ENCODE data around the gene IRF3.

Gene IRF3

GRCh38 chr19:49665351-49666119 is at the start of gene IRF3, which contains the start of gene BCL2L12:
TSS of gene IRF3 (minus strand) at chr19:49665857. CDS start at chr19:49664838, 1,019 bp downstream.
TSS of gene BCL2L12 (plus strand) at chr19:49665933. CDS start at chr19:49666693, 760 bp downstream.
- peak; percentile 98 to 99 for DNase-seq

GRCh38 chr19:49713236-49713845 is 47.7 kb upstream of the IRF3 start:
- no peak for DNase-seq

- DNase-seq, result no peak
Observed at GRCh38 chr19:49712397-49712859, 46.8 kb upstream of the IRF3 start.

- DNase-seq, result no peak
Observed at GRCh38 chr19:49710372-49710951, 44.8 kb upstream of the IRF3 start.

GRCh38 chr19:49705919-49706318 is 40.3 kb upstream of the IRF3 start:
- no peak for DNase-seq

GRCh38 chr19:49704888-49705642 is 39.4 kb upstream of the IRF3 start:
- DNase-seq, result no peak

GRCh38 chr19:49701271-49701786 is 35.7 kb upstream of the IRF3 start:
- DNase-seq, result no peak

GRCh38 chr19:49700563-49700962 is 34.9 kb upstream of the IRF3 start:
- no peak for DNase-seq

GRCh38 chr19:49699364-49699763 is 33.7 kb upstream of the IRF3 start:
- DNase-seq, result no peak

GRCh38 chr19:49696865-49697264 is 31.2 kb upstream of the IRF3 start:
- no peak for DNase-seq

- DNase-seq, result no peak
Observed at GRCh38 chr19:49696115-49696514, 30.5 kb upstream of the IRF3 start.

- DNase-seq, result no peak
Observed at GRCh38 chr19:49692147-49692506, 26.5 kb upstream of the IRF3 start.

GRCh38 chr19:49691243-49692146 is 25.8 kb upstream of the IRF3 start:
- DNase-seq, result peak in 1 of 2 experiments; percentile 26

GRCh38 chr19:49690656-49691242 is 25.1 kb upstream of the IRF3 start, which contains the start of gene CPT1C:
TSS of gene CPT1C (plus strand) at chr19:49691116. CDS start at chr19:49692253, 1,137 bp downstream.
- peak; percentile 52 to 55 for DNase-seq

GRCh38 chr19:49690079-49690655 is 24.5 kb upstream of the IRF3 start:
- no peak for DNase-seq

GRCh38 chr19:49689133-49690078 is 23.7 kb upstream of the IRF3 start, which contains the start of gene ADM5:
TSS of gene ADM5 (plus strand) at chr19:49689594. CDS start at chr19:49689838, 244 bp downstream.
- DNase-seq, result peak in 1 of 2 experiments; percentile 55

- DNase-seq, result no peak
Observed at GRCh38 chr19:49688531-49689132, 23.0 kb upstream of the IRF3 start.

- no peak for DNase-seq
Observed at GRCh38 chr19:49687566-49688316, 22.1 kb upstream of the IRF3 start.
